CD14-positive monocyte (primary cell): ENCODE measurements around the gene ANGPTL8. TPM values are rescaled to one million over a fixed set of nuclear protein-coding genes. Genes with fewer than 3 reads are reported as not detected.

Source experiments
- DNase-seq, 3 donors: peaks; one replicate each; pipeline ENCODE4 v3.0.0-alpha.2; 2011 to 2022
- H2AFZ ChIP-seq: 2 replicates; pipeline ENCODE4 v1.6.0; 2012; ENCODE audit warnings: mild to moderate bottlenecking, low read depth, low read length, inconsistent platforms; ENCODE audit not compliant: insufficient read depth, poor library complexity, severe bottlenecking
- H3K27ac ChIP-seq, 2 donors: 1 replicate in 1 of 2; 2 replicates in 1 of 2; pipeline ENCODE4 v1.5.1; 2012 to 2013; ENCODE audit warnings: low read length in 2 of 2, control low read depth in 1 of 2, inconsistent platforms in 1 of 2, low read depth in 1 of 2, mild to moderate bottlenecking in 1 of 2
- H3K27me3 ChIP-seq, 2 donors: one replicate each; pipeline versions ENCODE4 v1.6.0 to v1.6.1; 2011 to 2013; ENCODE audit warnings: low read length in 2 of 2; ENCODE audit not compliant: control insufficient read depth in 2 of 2, insufficient read depth in 2 of 2
- H3K36me3 ChIP-seq, 2 donors: replicated peaks in 1 of 2; 1 replicate in 1 of 2; 2 replicates in 1 of 2; pipeline versions ENCODE4 v1.5.1 to v1.6.1; 2012 to 2013; ENCODE audit warnings: low read length in 2 of 2, control low read depth in 1 of 2, inconsistent platforms in 1 of 2, mild to moderate bottlenecking in 1 of 2; ENCODE audit not compliant: insufficient read depth in 2 of 2, control insufficient read depth in 1 of 2
- H3K4me1 ChIP-seq, 2 donors: 1 replicate in 1 of 2; 2 replicates in 1 of 2; pipeline versions ENCODE4 v1.5.1 to v1.6.1; 2012 to 2013; ENCODE audit warnings: low read length in 2 of 2, control low read depth in 1 of 2, inconsistent platforms in 1 of 2, mild to moderate bottlenecking in 1 of 2, moderate library complexity in 1 of 2; ENCODE audit not compliant: insufficient read depth in 2 of 2, control insufficient read depth in 1 of 2
- H3K4me2 ChIP-seq: replicated peaks from 2 replicates; pipeline ENCODE3; 2012; ENCODE audit warnings: low read length, moderate library complexity, mild to moderate bottlenecking; ENCODE audit not compliant: poor library complexity, severe bottlenecking; ENCODE audit errors: extremely low read depth
- H3K4me3 ChIP-seq, 3 experiments: fragments of 200-600 bp in 1 of 3; sonication (generic) in 1 of 3; replicated peaks in 1 of 3; 1 replicate in 2 of 3; 2 replicates in 1 of 3; pipeline ENCODE4 v1.5.1; 2011 to 2013; ENCODE audit warnings: low read length in 3 of 3, mild to moderate bottlenecking in 3 of 3, control low read depth in 2 of 3, low read depth in 2 of 3, inconsistent platforms in 1 of 3, moderate library complexity in 1 of 3
- H3K79me2 ChIP-seq: 2 replicates; pipeline ENCODE4 v1.6.0; 2012; ENCODE audit warnings: mild to moderate bottlenecking, control low read depth, inconsistent platforms, low read length, moderate library complexity; ENCODE audit not compliant: insufficient read depth
- H3K9ac ChIP-seq: 2 replicates; pipeline ENCODE4 v1.6.0; 2017; ENCODE audit warnings: low read length, mild to moderate bottlenecking; ENCODE audit not compliant: insufficient read depth, poor library complexity, severe bottlenecking
- H3K9me3 ChIP-seq, 2 donors: replicated peaks in 1 of 2; 1 replicate in 1 of 2; 2 replicates in 1 of 2; pipeline versions ENCODE4 v1.5.1 to v1.6.1; 2012 to 2013; ENCODE audit warnings: low read length in 2 of 2, control low read depth in 1 of 2; ENCODE audit not compliant: control insufficient read depth in 1 of 2, insufficient read depth in 1 of 2
- H4K20me1 ChIP-seq: 2 replicates; pipeline ENCODE4 v1.6.0; 2012; ENCODE audit warnings: mild to moderate bottlenecking, low read length, control low read depth, moderate library complexity; ENCODE audit not compliant: insufficient read depth
- H3K27ac Mint-ChIP-seq, 7 donors: one replicate each; pipeline ENCODE4 v1.8.0; 2020; ENCODE audit warnings: mild to moderate bottlenecking in 7 of 7, mixed read lengths in 7 of 7, moderate library complexity in 6 of 7, inconsistent platforms in 2 of 7
- H3K27me3 Mint-ChIP-seq, 3 donors: one replicate each; pipeline ENCODE4 v1.8.0; 2021 to 2022; ENCODE audit warnings: low read depth in 3 of 3, mild to moderate bottlenecking in 3 of 3, mixed read lengths in 3 of 3, moderate library complexity in 3 of 3, inconsistent platforms in 1 of 3
- H3K36me3 Mint-ChIP-seq, 2 donors: one replicate each; pipeline ENCODE4 v1.8.0; 2020; ENCODE audit warnings: mixed read lengths in 2 of 2, inconsistent platforms in 1 of 2, mild to moderate bottlenecking in 1 of 2
- H3K4me1 Mint-ChIP-seq: one replicate; pipeline ENCODE4 v1.8.0; 2020; ENCODE audit warnings: mild to moderate bottlenecking, mixed read lengths
- H3K4me3 Mint-ChIP-seq, 2 donors: one replicate each; pipeline ENCODE4 v1.8.0; 2020; ENCODE audit warnings: mild to moderate bottlenecking in 2 of 2, mixed read lengths in 2 of 2, moderate library complexity in 1 of 2
- H3K9me3 Mint-ChIP-seq, 7 donors: one replicate each; pipeline ENCODE4 v1.8.0; 2020 to 2022; ENCODE audit warnings: mixed read lengths in 7 of 7, mild to moderate bottlenecking in 6 of 7, moderate library complexity in 6 of 7, inconsistent platforms in 2 of 7
- CTCF ChIP-seq: fragments of 200-600 bp; IDR thresholded peaks from one replicate; pipeline ENCODE4 v1.8.0; 2022; ENCODE audit warnings: antibody characterized with exemption, mild to moderate bottlenecking
- WGBS: methylation state at CpG from one replicate; pipeline ENCODE4 v1.1.5; 2013; ENCODE audit warnings: missing lambda C conversion rate; ENCODE audit not compliant: insufficient coverage; 5-methylcytosine and 5-hydroxymethylcytosine counted together
- intact Hi-C, 2 donors: fragments of 100-400 bp; cut with micrococcal nuclease; formaldehyde crosslinking; loops; one replicate each; pipeline versions ENCODE4 v1.15.0 to v1.15.1; 2023
- polyA plus RNA-seq, 3 donors: library from polyadenylated mRNA; depleted of rRNA in 1 of 3; unstranded in 2 of 3; stranded (reverse) in 1 of 3; fragments of 300-500 nt in 2 of 3; fragments of >200 nt in 1 of 3; fragmentation: Illumina TruSeq in 2 of 3; gene quantifications; 1 replicate in 2 of 3; 2 replicates in 1 of 3; pipeline ENCODE4 v1.2.3, GENCODE V29; 2012 to 2021

ANGPTL8 gene
- polyA plus RNA-seq, 3 donors: not detected

GRCh38 chr19:11257846-11258380, 18.5 kb downstream of the ANGPTL8 start:
- no peak for TF ChIP-seq CTCF
- peaks cover 3 to 5% of the 10 kb centered on the region in 2 donors for H3K9me3 ChIP-seq
- H3K27me3 ChIP-seq: peaks cover 16 to 24% of the 10 kb centered on the region in 2 donors
- peaks cover 0 to 12% (median 7%) of the 10 kb centered on the region in 7 donors for H3K9me3 Mint-ChIP-seq
- H3K36me3 Mint-ChIP-seq: no peaks in the 10 kb centered on the region
- H4K20me1 ChIP-seq: no peaks in the 10 kb centered on the region
- H3K4me3 ChIP-seq: no peak overlapping the region
- H2AFZ ChIP-seq: no peak overlapping the region
- H3K4me3 Mint-ChIP-seq: no peak overlapping the region
- H3K27me3 Mint-ChIP-seq: peaks cover 31 to 58% (median 53%) of the 10 kb centered on the region in 3 donors
- peak overlapping the region in 1 of 7 donors; percentile 66 for H3K27ac Mint-ChIP-seq
- no peak overlapping the region for H3K4me2 ChIP-seq
- no peaks in the 10 kb centered on the region for H3K79me2 ChIP-seq
- H3K4me1 ChIP-seq: peaks cover 7 to 10% of the 10 kb centered on the region in 2 donors
- no CpG with 5 or more reads among the region's 3 CpGs for WGBS
- intact Hi-C loops: no loop called here
- no peaks in the 10 kb centered on the region for H3K36me3 ChIP-seq
- H3K9ac ChIP-seq: no peak overlapping the region
- peaks cover 2% of the 10 kb centered on the region for H3K4me1 Mint-ChIP-seq
- no peak overlapping the region for H3K27ac ChIP-seq
- no peak for DNase-seq

GRCh38 chr19:11260996-11261395, 21.6 kb downstream of the ANGPTL8 start:
- WGBS: 89% methylated on average over 5 of the region's 5 CpGs
- Histone ChIP-seq H3K9ac (no peak overlapping the region), H3K27ac (no peak overlapping the region), H3K79me2 (no peaks in the 10 kb centered on the region), H3K36me3 (no peaks in the 10 kb centered on the region), H3K4me3 (no peak overlapping the region), H4K20me1 (no peaks in the 10 kb centered on the region), H2AFZ (no peak overlapping the region), H3K27me3 (peaks cover 24 to 47% of the 10 kb centered on the region in 2 donors), H3K9me3 (peaks cover 3 to 5% of the 10 kb centered on the region in 2 donors), H3K4me2 (no peak overlapping the region), H3K4me1 (peaks cover 7 to 10% of the 10 kb centered on the region in 2 donors)
- Mint-ChIP-seq H3K36me3 (no peaks in the 10 kb centered on the region), H3K27me3 (peaks cover 43 to 73% (median 72%) of the 10 kb centered on the region in 3 donors), H3K4me3 (peak overlapping the region; percentile 45 to 72), H3K27ac (no peak overlapping the region), H3K4me1 (peaks cover 2% of the 10 kb centered on the region), H3K9me3 (peaks cover 0 to 17% (median 9%) of the 10 kb centered on the region in 7 donors)
- TF ChIP-seq CTCF: no peak
- intact Hi-C loops: no loop called here
- no peak for DNase-seq
